ENCODE results near the gene LRCH4.

The LRCH4 gene

GRCh38 chr7:100585511-100586265, at the start of gene LRCH4:
LRCH4 (minus strand) TSS chr7:100586129; CDS start chr7:100586100, 29 bp downstream.
- Histone ChIP-seq H3K9me3 (ENCODE audit: control insufficient read depth, low read length) (no peaks in the 10 kb centered on the region), H3K9ac (peak within 1 kb of the TSS; percentile 98), H3K79me2 (peaks cover 3% of the 10 kb centered on the region), H3K27ac (peak within 1 kb of the TSS; percentile 95), H3K27me3 (ENCODE audit: control insufficient read depth, insufficient read depth, low read length) (no peaks in the 10 kb centered on the region), H3K4me2 (ENCODE audit: low read length) (peak within 1 kb of the TSS; percentile 87), H2AFZ (peak within 1 kb of the TSS; percentile 89), H3K4me3 (ENCODE audit: low read depth, low read length) (peak within 1 kb of the TSS; percentile 99), H3K36me3 (ENCODE audit: control insufficient read depth, insufficient read depth, low read length) (no peaks in the 10 kb centered on the region), H3K4me1 (peaks cover 21% of the 10 kb centered on the region)
- TF ChIP-seq CTCF (IDR thresholded peaks at IDR 0.05): no peak

GRCh38 chr7:100632951-100633717, 47.2 kb upstream of the LRCH4 start:
- no peaks in the 10 kb centered on the region for H3K4me1 ChIP-seq
- H3K79me2 ChIP-seq: no peaks in the 10 kb centered on the region
- peak overlapping the region; percentile 5 for H2AFZ ChIP-seq
- TF ChIP-seq CTCF (IDR thresholded peaks at IDR 0.05): peak; percentile 38
- H3K4me2 ChIP-seq (ENCODE audit: low read length): peak overlapping the region; percentile 84
- H3K9me3 ChIP-seq (ENCODE audit: control insufficient read depth, low read length): no peaks in the 10 kb centered on the region
- H3K36me3 ChIP-seq (ENCODE audit: control insufficient read depth, insufficient read depth, low read length): no peaks in the 10 kb centered on the region
- peak overlapping the region; percentile 55 for H3K4me3 ChIP-seq (ENCODE audit: low read depth, low read length)
- H3K27ac ChIP-seq: no peak overlapping the region
- no peaks in the 10 kb centered on the region for H3K27me3 ChIP-seq (ENCODE audit: control insufficient read depth, insufficient read depth, low read length)
- no peak overlapping the region for H3K9ac ChIP-seq

GRCh38 chr7:100630066-100630465, 44.1 kb upstream of the LRCH4 start:
- no peaks in the 10 kb centered on the region for H3K27me3 ChIP-seq (ENCODE audit: control insufficient read depth, insufficient read depth, low read length)
- no peak overlapping the region for H3K4me2 ChIP-seq (ENCODE audit: low read length)
- H3K9ac ChIP-seq: no peak overlapping the region
- no peak for TF ChIP-seq CTCF (IDR thresholded peaks at IDR 0.05)
- no peaks in the 10 kb centered on the region for H3K79me2 ChIP-seq
- no peaks in the 10 kb centered on the region for H3K36me3 ChIP-seq (ENCODE audit: control insufficient read depth, insufficient read depth, low read length)
- H3K4me1 ChIP-seq: no peaks in the 10 kb centered on the region
- H3K4me3 ChIP-seq (ENCODE audit: low read depth, low read length): no peak overlapping the region
- no peak overlapping the region for H2AFZ ChIP-seq
- no peak overlapping the region for H3K27ac ChIP-seq
- H3K9me3 ChIP-seq (ENCODE audit: control insufficient read depth, low read length): no peaks in the 10 kb centered on the region

- no peak overlapping the region for H3K27ac ChIP-seq
- no peaks in the 10 kb centered on the region for H3K4me1 ChIP-seq
- no peak overlapping the region for H3K4me3 ChIP-seq (ENCODE audit: low read depth, low read length)
- H3K36me3 ChIP-seq (ENCODE audit: control insufficient read depth, insufficient read depth, low read length): no peaks in the 10 kb centered on the region
- H3K9me3 ChIP-seq (ENCODE audit: control insufficient read depth, low read length): no peaks in the 10 kb centered on the region
- no peak overlapping the region for H2AFZ ChIP-seq
- H3K27me3 ChIP-seq (ENCODE audit: control insufficient read depth, insufficient read depth, low read length): no peaks in the 10 kb centered on the region
- no peaks in the 10 kb centered on the region for H3K79me2 ChIP-seq
- H3K9ac ChIP-seq: no peak overlapping the region
- TF ChIP-seq CTCF (IDR thresholded peaks at IDR 0.05): no peak
- no peak overlapping the region for H3K4me2 ChIP-seq (ENCODE audit: low read length)
Observed at GRCh38 chr7:100629117-100629716, 43.3 kb upstream of the LRCH4 start.
